ENCODE data around the gene LDB3.

- TF ChIP-seq, protein P1, sequence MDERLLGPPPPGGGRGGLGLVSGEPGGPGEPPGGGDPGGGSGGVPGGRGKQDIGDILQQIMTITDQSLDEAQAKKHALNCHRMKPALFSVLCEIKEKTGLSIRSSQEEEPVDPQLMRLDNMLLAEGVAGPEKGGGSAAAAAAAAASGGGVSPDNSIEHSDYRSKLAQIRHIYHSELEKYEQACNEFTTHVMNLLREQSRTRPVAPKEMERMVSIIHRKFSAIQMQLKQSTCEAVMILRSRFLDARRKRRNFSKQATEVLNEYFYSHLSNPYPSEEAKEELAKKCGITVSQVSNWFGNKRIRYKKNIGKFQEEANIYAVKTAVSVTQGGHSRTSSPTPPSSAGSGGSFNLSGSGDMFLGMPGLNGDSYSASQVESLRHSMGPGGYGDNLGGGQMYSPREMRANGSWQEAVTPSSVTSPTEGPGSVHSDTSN (CRISPR knock-in tag; IDR thresholded peaks at IDR 0.05; ENCODE audit: low read depth) = no peak
- TF ChIP-seq, protein P1 (tag; conservative IDR thresholded peaks at IDR 0.05; ENCODE audit: low read depth) = no peak
- TF ChIP-seq ZNF24 (IDR thresholded peaks at IDR 0.05) (no peak), DPF2 (IDR thresholded peaks at IDR 0.05) (no peak), ZFX (CRISPR knock-in tag; IDR thresholded peaks at IDR 0.05) (no peak), ZNF311 (CRISPR knock-in tag; IDR thresholded peaks at IDR 0.05) (no peak)
- TF ChIP-seq, protein P2, sequence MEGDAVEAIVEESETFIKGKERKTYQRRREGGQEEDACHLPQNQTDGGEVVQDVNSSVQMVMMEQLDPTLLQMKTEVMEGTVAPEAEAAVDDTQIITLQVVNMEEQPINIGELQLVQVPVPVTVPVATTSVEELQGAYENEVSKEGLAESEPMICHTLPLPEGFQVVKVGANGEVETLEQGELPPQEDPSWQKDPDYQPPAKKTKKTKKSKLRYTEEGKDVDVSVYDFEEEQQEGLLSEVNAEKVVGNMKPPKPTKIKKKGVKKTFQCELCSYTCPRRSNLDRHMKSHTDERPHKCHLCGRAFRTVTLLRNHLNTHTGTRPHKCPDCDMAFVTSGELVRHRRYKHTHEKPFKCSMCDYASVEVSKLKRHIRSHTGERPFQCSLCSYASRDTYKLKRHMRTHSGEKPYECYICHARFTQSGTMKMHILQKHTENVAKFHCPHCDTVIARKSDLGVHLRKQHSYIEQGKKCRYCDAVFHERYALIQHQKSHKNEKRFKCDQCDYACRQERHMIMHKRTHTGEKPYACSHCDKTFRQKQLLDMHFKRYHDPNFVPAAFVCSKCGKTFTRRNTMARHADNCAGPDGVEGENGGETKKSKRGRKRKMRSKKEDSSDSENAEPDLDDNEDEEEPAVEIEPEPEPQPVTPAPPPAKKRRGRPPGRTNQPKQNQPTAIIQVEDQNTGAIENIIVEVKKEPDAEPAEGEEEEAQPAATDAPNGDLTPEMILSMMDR (IDR thresholded peaks at IDR 0.05 in 2 of 3, conservative IDR thresholded peaks at IDR 0.05 in 1 of 3; ENCODE audit: insufficient read depth in 2 of 3, low read depth in 1 of 3, low read length in 3 of 3) = no peak
These were observed 26.3 kb upstream of the LDB3 start for GRCh38 chr10:86642021-86642420.
